Measurements from ENCODE around the gene GCNT2.

Gene GCNT2

GRCh38 chr6:10555625-10556309 is 34.6 kb downstream of the GCNT2 start:
- TF ChIP-seq CTCF (IDR thresholded peaks at IDR 0.05; ENCODE audit: insufficient read depth, low read length, poor library complexity, severe bottlenecking) = no peak
- Histone ChIP-seq H3K36me3 (ENCODE audit: control insufficient read depth, insufficient read depth, low read length) (0 out of 2 replicates have a peak, but pooled peaks cover 2% of the 10 kb centered on the region), H3K27me3 (replicated peaks; ENCODE audit: control insufficient read depth, insufficient read depth, low read length) (no peaks in the 10 kb centered on the region), H3K4me3 (replicated peaks; ENCODE audit: low read depth, low read length) (no peak overlapping the region)
- DNase-seq (ENCODE audit: extremely low read depth, insufficient read length) = no peak

- Histone ChIP-seq H3K27me3 (replicated peaks; ENCODE audit: control insufficient read depth, insufficient read depth, low read length) (no peaks in the 10 kb centered on the region), H3K36me3 (ENCODE audit: control insufficient read depth, insufficient read depth, low read length) (peaks cover 5% of the 10 kb centered on the region; the same call in 1 of the 2 replicates), H3K4me3 (replicated peaks; ENCODE audit: low read depth, low read length) (no peak overlapping the region)
- no peak for TF ChIP-seq CTCF (IDR thresholded peaks at IDR 0.05; ENCODE audit: insufficient read depth, low read length, poor library complexity, severe bottlenecking)
- no peak for DNase-seq (ENCODE audit: extremely low read depth, insufficient read length)
Measured at GRCh38 chr6:10556589-10556988, 35.4 kb downstream of the GCNT2 start.

- H3K36me3 ChIP-seq (ENCODE audit: control insufficient read depth, insufficient read depth, low read length) = peaks cover 5% of the 10 kb centered on the region; the same call in 1 of the 2 replicates
- TF ChIP-seq CTCF (IDR thresholded peaks at IDR 0.05; ENCODE audit: insufficient read depth, low read length, poor library complexity, severe bottlenecking) = no peak
- DNase-seq (ENCODE audit: extremely low read depth, insufficient read length) = no peak
- no peaks in the 10 kb centered on the region for H3K27me3 ChIP-seq (replicated peaks; ENCODE audit: control insufficient read depth, insufficient read depth, low read length)
- H3K4me3 ChIP-seq (replicated peaks; ENCODE audit: low read depth, low read length) = no peak overlapping the region
Measured at GRCh38 chr6:10556992-10557391, 35.8 kb downstream of the GCNT2 start.

- peaks cover 5% of the 10 kb centered on the region; the same call in 1 of the 2 replicates for H3K36me3 ChIP-seq (ENCODE audit: control insufficient read depth, insufficient read depth, low read length)
- no peak for TF ChIP-seq CTCF (IDR thresholded peaks at IDR 0.05; ENCODE audit: insufficient read depth, low read length, poor library complexity, severe bottlenecking)
- H3K27me3 ChIP-seq (replicated peaks; ENCODE audit: control insufficient read depth, insufficient read depth, low read length) = no peaks in the 10 kb centered on the region
- no peak for DNase-seq (ENCODE audit: extremely low read depth, insufficient read length)
- no peak overlapping the region for H3K4me3 ChIP-seq (replicated peaks; ENCODE audit: low read depth, low read length)
Measured at GRCh38 chr6:10557913-10558312, 36.8 kb downstream of the GCNT2 start.

GRCh38 chr6:10558565-10558964 is 37.4 kb downstream of the GCNT2 start:
- no peak for DNase-seq (ENCODE audit: extremely low read depth, insufficient read length)
- TF ChIP-seq CTCF (IDR thresholded peaks at IDR 0.05; ENCODE audit: insufficient read depth, low read length, poor library complexity, severe bottlenecking) = no peak
- no peak overlapping the region for H3K4me3 ChIP-seq (replicated peaks; ENCODE audit: low read depth, low read length)
- H3K27me3 ChIP-seq (replicated peaks; ENCODE audit: control insufficient read depth, insufficient read depth, low read length) = no peaks in the 10 kb centered on the region
- peaks cover 5% of the 10 kb centered on the region; the same call in 1 of the 2 replicates for H3K36me3 ChIP-seq (ENCODE audit: control insufficient read depth, insufficient read depth, low read length)

All from GM06990 (cell line).